CD8-positive, alpha-beta memory T cell (primary cell): ENCODE data around the gene SCFD2. TPM values are rescaled to one million over a fixed set of nuclear protein-coding genes. Genes with fewer than 3 reads are reported as not detected.

ENCODE experiments used
- CTCF ChIA-PET: fragments of 350-600 bp; sonication (Branson Sonifier 250); formaldehyde crosslinking; loops from one replicate; lab custom pipeline; 2021; ENCODE audit warnings: antibody characterized with exemption; lab: Charles Lee
- POLR2A ChIA-PET: fragments of 350-600 bp; sonication (Branson Sonifier 250); formaldehyde crosslinking; loops from one replicate; lab custom pipeline; 2021; ENCODE audit warnings: antibody characterized with exemption; lab: Charles Lee
- DNase-seq, 5 donors: peaks; one replicate each; pipeline versions ENCODE4 v3.0.0 to v3.0.0-alpha.2; 2020 to 2022; ENCODE audit warnings: mixed read lengths in 1 of 5
- H3K27ac ChIP-seq: one replicate; pipeline ENCODE4 v1.7.0; 2013; ENCODE audit warnings: low read depth, mild to moderate bottlenecking, low read length, moderate library complexity
- H3K27me3 ChIP-seq: 2 replicates; pipeline ENCODE4 v1.7.0; 2013; ENCODE audit warnings: low read length, mild to moderate bottlenecking; ENCODE audit not compliant: insufficient read depth, poor library complexity, severe bottlenecking
- H3K36me3 ChIP-seq: 2 replicates; pipeline ENCODE4 v1.7.0; 2013; ENCODE audit warnings: mild to moderate bottlenecking, low read length, moderate library complexity; ENCODE audit not compliant: insufficient read depth
- H3K4me1 ChIP-seq: 2 replicates; pipeline ENCODE4 v1.7.0; 2013; ENCODE audit warnings: mild to moderate bottlenecking, low read length, moderate library complexity; ENCODE audit not compliant: insufficient read depth
- H3K4me3 ChIP-seq: 2 replicates; pipeline ENCODE4 v1.7.0; 2013; ENCODE audit warnings: mild to moderate bottlenecking, low read length
- H3K9me3 ChIP-seq: 2 replicates; pipeline ENCODE4 v1.7.0; 2013; ENCODE audit warnings: mild to moderate bottlenecking, low read length
- H3K27ac Mint-ChIP-seq, 8 donors: one replicate each; pipeline ENCODE4 v1.8.0; 2020 to 2021; ENCODE audit warnings: mixed read lengths in 8 of 8, mild to moderate bottlenecking in 6 of 8, inconsistent platforms in 3 of 8, moderate library complexity in 3 of 8
- H3K27me3 Mint-ChIP-seq, 2 donors: one replicate each; pipeline ENCODE4 v1.8.0; 2020 to 2021; ENCODE audit warnings: mixed read lengths in 2 of 2, mild to moderate bottlenecking in 1 of 2, moderate library complexity in 1 of 2
- H3K36me3 Mint-ChIP-seq, 3 donors: one replicate each; pipeline ENCODE4 v1.8.0; 2020 to 2021; ENCODE audit warnings: mixed read lengths in 3 of 3, inconsistent platforms in 1 of 3, mild to moderate bottlenecking in 1 of 3
- H3K4me1 Mint-ChIP-seq, 3 donors: one replicate each; pipeline ENCODE4 v1.8.0; 2020 to 2021; ENCODE audit warnings: mixed read lengths in 3 of 3, inconsistent platforms in 1 of 3, mild to moderate bottlenecking in 1 of 3
- H3K4me3 Mint-ChIP-seq, 7 donors: one replicate each; pipeline ENCODE4 v1.8.0; 2020 to 2021; ENCODE audit warnings: mixed read lengths in 7 of 7, mild to moderate bottlenecking in 6 of 7, moderate library complexity in 4 of 7, inconsistent platforms in 2 of 7
- H3K9me3 Mint-ChIP-seq, 5 donors: one replicate each; pipeline ENCODE4 v1.8.0; 2020 to 2022; ENCODE audit warnings: mixed read lengths in 5 of 5, mild to moderate bottlenecking in 3 of 5, moderate library complexity in 2 of 5, inconsistent platforms in 1 of 5
- polyA plus RNA-seq: library from polyadenylated mRNA; unstranded; fragments of 300-500 nt; fragmentation: Illumina TruSeq; gene quantifications from one replicate; pipeline ENCODE4 v1.2.3, GENCODE V29; 2021
- total RNA-seq, 2 experiments: library from RNA; stranded (reverse); gene quantifications; one replicate each; pipeline ENCODE4 v1.2.3, GENCODE V29; 2021

Gene SCFD2
- total and polyA plus RNA-seq, 3 experiments from 2014 or later, result 18.1 to 29.1 (median 25.7) TPM

DNA sequence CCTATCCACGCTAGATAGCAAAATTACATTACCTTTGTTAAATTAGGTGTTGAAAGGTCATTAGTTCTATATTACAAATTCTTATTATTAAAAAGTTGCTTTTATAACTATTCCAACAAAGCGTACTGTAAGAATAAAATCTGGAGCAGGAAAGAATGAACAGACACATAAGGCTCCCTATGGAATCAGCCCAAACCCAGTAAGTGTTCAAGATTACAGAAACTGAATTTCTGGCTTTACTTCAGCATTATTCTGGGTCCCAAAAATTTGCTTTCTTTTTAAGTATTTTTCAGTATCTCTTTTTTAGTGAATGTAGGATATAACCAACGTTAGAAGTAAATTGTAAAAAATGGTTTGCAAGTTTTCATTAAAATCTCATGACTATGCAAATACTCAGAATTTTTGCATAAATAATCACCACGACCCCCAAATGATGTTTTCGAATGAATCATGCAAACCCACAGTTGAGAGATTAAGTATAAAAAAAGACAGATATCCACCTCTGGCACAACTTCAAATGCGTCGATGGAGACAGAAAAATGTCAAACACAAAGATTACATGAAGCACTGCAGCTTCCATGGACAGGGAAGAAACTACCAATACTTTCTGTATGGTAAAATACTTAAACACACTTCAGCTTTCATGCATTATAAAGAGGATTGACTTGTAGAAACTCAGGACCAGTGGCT, 265.2 kb downstream of the SCFD2 start:
- H3K27ac ChIP-seq, result no peak overlapping the region
- H3K36me3 Mint-ChIP-seq, result peaks cover 7 to 47% (median 8%) of the 10 kb centered on the region in 3 donors
- ChIA-PET CTCF (no interaction called here), POLR2A (no interaction called here)
- H3K27me3 ChIP-seq, result no peaks in the 10 kb centered on the region
- H3K4me1 ChIP-seq, result no peaks in the 10 kb centered on the region
- no peak overlapping the region for H3K27ac Mint-ChIP-seq
- no peak overlapping the region for H3K4me3 Mint-ChIP-seq
- no peak overlapping the region for H3K4me3 ChIP-seq
- no peaks in the 10 kb centered on the region for H3K4me1 Mint-ChIP-seq
- H3K9me3 ChIP-seq, result no peaks in the 10 kb centered on the region
- no peak for DNase-seq
- H3K9me3 Mint-ChIP-seq, result peaks cover 5 to 26% (median 12%) of the 10 kb centered on the region in 5 donors
- no peaks in the 10 kb centered on the region for H3K36me3 ChIP-seq
- no peaks in the 10 kb centered on the region for H3K27me3 Mint-ChIP-seq

DNA sequence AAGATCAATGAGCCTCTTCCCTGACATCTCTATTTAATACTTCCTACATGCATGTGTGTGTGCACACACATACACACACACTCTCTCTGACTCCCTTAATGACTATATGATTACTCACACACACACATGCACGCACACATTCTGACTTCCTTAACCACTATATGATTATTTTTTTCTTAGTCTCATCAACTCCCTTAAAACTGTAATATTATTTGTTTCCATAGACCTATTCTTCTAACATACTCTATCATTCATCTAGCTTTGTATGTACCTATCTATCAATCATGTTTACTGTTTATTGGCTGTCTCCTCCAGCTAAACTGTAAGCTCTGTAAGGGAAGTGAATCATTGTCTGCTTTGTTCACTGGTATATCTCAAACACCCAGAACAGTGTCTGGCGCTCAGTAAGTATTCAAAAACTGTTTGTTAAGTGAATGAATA, 267.2 kb downstream of the SCFD2 start:
- H3K9me3 ChIP-seq, result no peaks in the 10 kb centered on the region
- H3K4me3 ChIP-seq, result no peak overlapping the region
- CTCF ChIA-PET, result no interaction called here
- peaks cover 5 to 35% (median 15%) of the 10 kb centered on the region in 5 donors for H3K9me3 Mint-ChIP-seq
- H3K27ac ChIP-seq, result no peak overlapping the region
- POLR2A ChIA-PET, result no interaction called here
- H3K36me3 ChIP-seq, result no peaks in the 10 kb centered on the region
- H3K27me3 ChIP-seq, result no peaks in the 10 kb centered on the region
- no peaks in the 10 kb centered on the region for H3K4me1 Mint-ChIP-seq
- H3K27ac Mint-ChIP-seq, result no peak overlapping the region
- no peaks in the 10 kb centered on the region for H3K4me1 ChIP-seq
- H3K36me3 Mint-ChIP-seq, result peaks cover 7 to 46% (median 8%) of the 10 kb centered on the region in 3 donors
- no peak overlapping the region for H3K4me3 Mint-ChIP-seq
- no peak for DNase-seq
- no peaks in the 10 kb centered on the region for H3K27me3 Mint-ChIP-seq

DNA sequence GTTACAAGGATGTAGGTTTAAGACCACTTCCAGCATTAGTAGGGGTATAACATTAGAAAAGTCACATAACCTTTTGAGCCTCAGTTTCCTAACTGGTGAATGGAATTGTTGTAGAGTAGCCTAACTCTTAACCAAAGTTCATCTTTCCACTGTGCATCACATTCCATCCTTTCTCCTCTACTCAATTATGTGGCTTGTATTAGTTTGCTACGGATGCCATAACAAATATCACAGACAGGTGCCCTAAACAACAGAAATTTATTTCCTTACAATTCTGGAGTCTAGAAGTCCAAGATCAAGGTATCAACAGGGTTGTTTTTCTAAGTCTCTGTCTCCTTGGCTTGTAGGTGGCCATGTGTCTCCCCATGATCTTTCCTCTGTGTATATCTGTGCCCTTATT, 271.8 kb downstream of the SCFD2 start:
- no peaks in the 10 kb centered on the region for H3K27me3 Mint-ChIP-seq
- ChIA-PET CTCF (no interaction called here), POLR2A (no interaction called here)
- Histone ChIP-seq H3K4me3 (no peak overlapping the region), H3K27ac (no peak overlapping the region), H3K27me3 (no peaks in the 10 kb centered on the region), H3K9me3 (no peaks in the 10 kb centered on the region), H3K4me1 (no peaks in the 10 kb centered on the region), H3K36me3 (no peaks in the 10 kb centered on the region)
- no peak for DNase-seq
- peaks cover 3 to 43% (median 8%) of the 10 kb centered on the region in 3 donors for H3K36me3 Mint-ChIP-seq
- no peak overlapping the region for H3K4me3 Mint-ChIP-seq
- H3K9me3 Mint-ChIP-seq, result peaks cover 2 to 27% (median 11%) of the 10 kb centered on the region in 5 donors
- no peaks in the 10 kb centered on the region for H3K4me1 Mint-ChIP-seq
- H3K27ac Mint-ChIP-seq, result no peak overlapping the region

DNA sequence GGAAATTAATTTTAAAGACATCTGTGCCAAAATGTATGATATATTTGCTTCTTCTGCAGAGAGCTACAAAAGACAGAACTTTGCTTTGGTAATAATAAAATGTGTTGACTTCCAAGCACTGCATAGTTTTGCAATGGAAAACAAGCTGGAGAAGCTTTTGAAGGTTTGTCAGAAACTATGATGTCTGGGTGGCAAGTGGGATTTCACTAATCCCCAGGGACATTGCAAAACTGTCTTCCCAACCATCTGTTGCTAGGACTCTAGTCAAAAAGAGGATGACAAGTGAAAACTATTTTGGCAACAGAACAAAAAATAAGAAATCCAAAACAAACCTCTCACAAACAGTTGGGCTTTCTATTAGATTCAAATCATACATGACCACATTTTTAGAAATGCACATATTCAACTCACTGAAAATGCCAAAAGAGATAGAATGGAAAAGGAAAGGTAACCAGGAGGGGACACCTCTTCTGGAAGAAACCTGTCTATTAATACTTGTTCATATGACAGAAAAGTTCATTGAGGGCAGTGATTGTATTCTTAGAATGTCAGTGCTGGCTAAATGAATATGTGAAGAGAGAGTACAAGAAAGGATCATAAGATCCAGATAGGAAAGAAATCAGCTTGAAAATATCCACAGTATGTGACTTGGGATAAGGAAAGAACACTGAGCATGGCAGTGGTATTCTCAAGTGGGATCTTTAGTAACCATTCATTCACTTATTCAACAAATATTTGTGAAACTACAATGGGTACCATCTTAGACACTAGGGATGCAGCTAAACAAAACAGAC, 275.7 kb downstream of the SCFD2 start:
- Mint-ChIP-seq H3K4me1 (no peaks in the 10 kb centered on the region), H3K36me3 (peaks cover 7 to 61% (median 9%) of the 10 kb centered on the region in 3 donors), H3K9me3 (peaks cover 16 to 37% (median 20%) of the 10 kb centered on the region in 5 donors), H3K27me3 (no peaks in the 10 kb centered on the region), H3K4me3 (no peak overlapping the region), H3K27ac (no peak overlapping the region)
- Histone ChIP-seq H3K27ac (no peak overlapping the region), H3K36me3 (no peaks in the 10 kb centered on the region), H3K4me3 (no peak overlapping the region), H3K27me3 (no peaks in the 10 kb centered on the region), H3K4me1 (no peaks in the 10 kb centered on the region), H3K9me3 (no peaks in the 10 kb centered on the region)
- DNase-seq, result no peak
- CTCF ChIA-PET, result no interaction called here
- POLR2A ChIA-PET, result no interaction called here

DNA sequence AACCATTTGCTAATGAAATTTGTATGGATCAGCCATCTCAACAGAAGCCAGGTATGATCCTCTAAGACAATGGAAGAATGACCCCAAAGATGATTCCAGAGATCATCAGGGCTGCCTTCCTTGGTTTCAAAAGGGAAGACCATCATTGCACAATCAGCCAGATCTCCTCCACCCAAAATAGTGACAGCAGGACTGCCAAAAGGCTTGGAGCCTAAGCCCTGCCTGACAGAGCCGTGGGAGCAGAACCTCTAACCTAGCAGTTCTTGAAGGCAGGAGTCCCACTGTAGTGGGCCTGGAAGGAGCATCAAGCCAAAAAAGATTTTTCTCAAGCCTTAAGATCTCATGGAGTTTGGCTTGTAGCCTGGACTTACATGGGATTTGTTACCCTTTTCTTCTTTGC, 277.7 kb downstream of the SCFD2 start:
- Mint-ChIP-seq H3K27ac (no peak overlapping the region), H3K4me3 (no peak overlapping the region), H3K9me3 (peaks cover 26 to 51% (median 32%) of the 10 kb centered on the region in 5 donors), H3K36me3 (peaks cover 10 to 71% (median 19%) of the 10 kb centered on the region in 3 donors), H3K4me1 (no peaks in the 10 kb centered on the region), H3K27me3 (no peaks in the 10 kb centered on the region)
- Histone ChIP-seq H3K36me3 (no peaks in the 10 kb centered on the region), H3K4me3 (no peak overlapping the region), H3K9me3 (no peaks in the 10 kb centered on the region), H3K4me1 (no peaks in the 10 kb centered on the region), H3K27ac (no peak overlapping the region), H3K27me3 (no peaks in the 10 kb centered on the region)
- CTCF ChIA-PET, result no interaction called here
- POLR2A ChIA-PET, result no interaction called here
- no peak for DNase-seq

DNA sequence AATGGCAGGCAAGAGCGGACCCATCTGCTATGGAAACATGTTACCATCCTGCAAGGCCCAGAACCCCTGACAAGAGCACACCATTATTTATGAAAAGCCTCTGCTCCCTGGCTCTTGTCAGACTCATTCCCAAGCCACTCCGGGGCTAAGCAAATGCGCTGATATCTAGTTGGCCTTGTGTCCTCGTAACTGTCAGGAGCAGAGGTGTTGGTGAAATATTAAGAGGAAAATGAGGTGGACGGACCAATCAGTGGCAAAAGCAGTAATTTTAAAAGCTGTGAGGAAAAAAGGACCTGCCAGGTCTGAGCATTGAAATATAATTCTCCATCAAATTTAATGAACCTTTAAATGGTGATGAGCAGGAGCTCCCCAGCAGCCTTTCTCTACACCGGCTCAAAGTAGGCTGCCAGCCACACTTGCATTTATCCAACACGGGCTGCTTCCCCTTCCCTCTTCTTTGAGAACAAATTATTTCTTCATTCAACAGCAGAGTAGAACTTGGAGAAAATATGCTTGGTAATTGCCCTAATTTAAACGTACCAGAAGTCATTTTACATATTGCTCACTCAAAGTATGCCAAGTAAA, 289.4 kb downstream of the SCFD2 start:
- Mint-ChIP-seq H3K9me3 (no peaks in the 10 kb centered on the region), H3K27me3 (no peaks in the 10 kb centered on the region), H3K4me3 (no peak overlapping the region), H3K27ac (no peak overlapping the region), H3K36me3 (peaks cover 3 to 29% (median 5%) of the 10 kb centered on the region in 3 donors), H3K4me1 (peaks cover 0 to 10% (median 2%) of the 10 kb centered on the region in 3 donors)
- Histone ChIP-seq H3K27me3 (no peaks in the 10 kb centered on the region), H3K27ac (no peak overlapping the region), H3K4me1 (no peaks in the 10 kb centered on the region), H3K36me3 (no peaks in the 10 kb centered on the region), H3K4me3 (no peak overlapping the region), H3K9me3 (no peaks in the 10 kb centered on the region)
- CTCF ChIA-PET, result no interaction called here
- no peak for DNase-seq
- POLR2A ChIA-PET, result no interaction called here

DNA sequence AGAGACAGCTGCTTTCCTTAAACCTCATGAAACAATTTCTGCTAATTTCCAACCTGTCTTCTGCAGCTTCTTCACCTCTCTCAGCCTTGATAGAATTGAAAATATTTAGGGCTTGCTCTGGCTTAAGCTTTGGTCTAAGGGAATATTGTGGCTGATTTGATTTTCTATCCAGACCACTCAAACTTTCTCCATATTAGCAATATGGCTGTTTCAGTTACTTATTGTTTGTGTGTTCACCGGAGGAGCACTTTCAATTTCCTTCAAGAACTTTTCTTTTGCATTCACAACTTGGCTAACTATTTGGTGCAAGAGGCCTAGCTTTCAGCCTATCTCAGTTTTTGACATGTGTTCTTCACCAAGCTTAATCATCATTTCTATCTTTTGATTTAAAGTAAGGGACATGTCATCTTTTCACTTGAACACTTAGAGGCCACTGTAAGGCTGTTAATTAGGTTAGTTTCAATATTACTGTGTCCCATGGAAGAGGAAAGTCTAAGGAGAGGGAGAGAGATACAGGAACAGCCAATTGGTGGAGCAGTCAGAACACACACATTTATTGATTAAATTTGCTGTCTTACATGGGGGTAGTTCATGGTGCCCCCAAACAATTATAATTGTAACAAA, 290.6 kb downstream of the SCFD2 start:
- no peaks in the 10 kb centered on the region for H3K27me3 Mint-ChIP-seq
- H3K4me1 Mint-ChIP-seq, result peaks cover 0 to 10% (median 2%) of the 10 kb centered on the region in 3 donors
- H3K4me1 ChIP-seq, result no peaks in the 10 kb centered on the region
- DNase-seq, result no peak
- H3K36me3 Mint-ChIP-seq, result peaks cover 5 to 32% (median 9%) of the 10 kb centered on the region in 3 donors
- POLR2A ChIA-PET, result no interaction called here
- no peaks in the 10 kb centered on the region for H3K9me3 ChIP-seq
- peak overlapping the region in 1 of 8 donors; percentile 8 for H3K27ac Mint-ChIP-seq
- no peak overlapping the region for H3K27ac ChIP-seq
- H3K36me3 ChIP-seq, result no peaks in the 10 kb centered on the region
- peaks cover 0 to 4% (median 0%) of the 10 kb centered on the region in 5 donors for H3K9me3 Mint-ChIP-seq
- H3K4me3 Mint-ChIP-seq, result no peak overlapping the region
- H3K4me3 ChIP-seq, result no peak overlapping the region
- H3K27me3 ChIP-seq, result no peaks in the 10 kb centered on the region
- CTCF ChIA-PET, result no interaction called here
